K562 (cell line): Measurements from ENCODE around the gene NR3C1. TPM values are rescaled to one million over a fixed set of nuclear protein-coding genes. Genes with fewer than 3 reads are reported as not detected.

Experiments
- ATAC-seq: fragments of 200-7000 bp; cut with Tn5 transposase; 3 replicates; pipeline ENCODE4 v1.9.1; 2020; ENCODE audit warnings: moderate library complexity
- BruUV-seq: library from RNA; stranded (reverse); fragments of 400-500 nt; replicated peaks from 2 replicates; lab custom pipeline; 2021; lab: Mats Ljungman, UMichigan
- CTCF ChIA-PET: fragments of 300-600 bp; formaldehyde crosslinking; extraction: SDS; loops from one replicate; lab custom pipeline; 2021; ENCODE audit warnings: low intra/inter-chr PET ratio; lab: Yijun Ruan, JAX
- POLR2A ChIA-PET: fragments of 300-600, 350-650 bp; sonication (Branson Sonifier 250); formaldehyde crosslinking; extraction: SDS; loops from one replicate; lab custom pipeline; 2021; ENCODE audit warnings: antibody characterized with exemption, inconsistent platforms; lab: Yijun Ruan, JAX
- DNase-seq, 4 experiments: peaks; one replicate each; pipeline versions ENCODE4 v3.0.0 to v3.0.0-alpha.2; 2011 to 2018; ENCODE audit warnings: low spot score in 3 of 4, mixed read lengths in 3 of 4; ENCODE audit errors: extremely low read depth in 1 of 4
- FAIRE-seq: peaks from 2 replicates; lab custom pipeline; 2011; peaks lifted over from hg19 to GRCh38; lab: Jason Lieb, UNC
- H2AFZ ChIP-seq: 2 replicates; pipeline ENCODE4 v1.6.0; 2011; ENCODE audit warnings: low read depth, low read length, control low read depth, inconsistent platforms
- H3K27ac ChIP-seq: fragments of 200-600 bp; 3 replicates; pipeline ENCODE4 v1.8.0; 2011; ENCODE audit warnings: low read depth, mild to moderate bottlenecking, control low read depth, inconsistent platforms, low read length, moderate library complexity, mixed read lengths; ENCODE audit errors: extremely low read depth
- H3K27me3 ChIP-seq, 2 experiments: fragments of 300-600 bp in 1 of 2; 2 replicates in 1 of 2; 3 replicates in 1 of 2; pipeline versions ENCODE4 v1.6.0 to v1.8.0; 2011; ENCODE audit warnings: inconsistent platforms in 2 of 2, low read length in 2 of 2, mild to moderate bottlenecking in 1 of 2, mixed read lengths in 1 of 2, moderate library complexity in 1 of 2; ENCODE audit not compliant: control insufficient read depth in 2 of 2, insufficient read depth in 2 of 2
- H3K36me3 ChIP-seq: fragments of 300-600 bp; 3 replicates; pipeline ENCODE4 v1.8.0; 2011; ENCODE audit warnings: mild to moderate bottlenecking, low read length, inconsistent platforms; ENCODE audit not compliant: control insufficient read depth, insufficient read depth
- H3K4me1 ChIP-seq, 2 experiments: fragments of 200-600 bp in 1 of 2; replicated peaks in 1 of 2; 2 replicates in 1 of 2; 3 replicates in 1 of 2; pipeline versions ENCODE4 v1.5.1 to v1.8.0; 2011; ENCODE audit warnings: inconsistent platforms in 2 of 2, low read length in 2 of 2, mild to moderate bottlenecking in 1 of 2, mixed read lengths in 1 of 2, moderate library complexity in 1 of 2; ENCODE audit not compliant: control insufficient read depth in 2 of 2, insufficient read depth in 2 of 2
- H3K4me2 ChIP-seq: 2 replicates; pipeline ENCODE4 v1.6.1; 2011; ENCODE audit warnings: low read length, control low read depth, inconsistent platforms, mixed read lengths; ENCODE audit not compliant: insufficient read depth
- H3K4me3 ChIP-seq: fragments of 200-600 bp; sonication (generic), shearing (Covaris generic); 2 replicates; pipeline ENCODE4 v1.5.1; 2016; ENCODE audit warnings: control low read depth, inconsistent platforms
- H3K79me2 ChIP-seq: fragments of 200-600 bp; 3 replicates; pipeline ENCODE4 v1.8.0; 2011; ENCODE audit warnings: low read length, inconsistent platforms; ENCODE audit not compliant: control insufficient read depth, insufficient read depth
- H3K9ac ChIP-seq, 2 experiments: 2 replicates each; pipeline versions ENCODE4 v1.6.0 to v1.6.1; 2011; ENCODE audit warnings: low read depth in 2 of 2, low read length in 2 of 2, control low read depth in 1 of 2, inconsistent platforms in 1 of 2, mild to moderate bottlenecking in 1 of 2, mixed read lengths in 1 of 2; ENCODE audit not compliant: insufficient read depth in 1 of 2
- H3K9me1 ChIP-seq: one replicate; pipeline ENCODE4 v1.6.0; 2011; ENCODE audit warnings: inconsistent platforms, mild to moderate bottlenecking, low read length, moderate library complexity; ENCODE audit not compliant: control insufficient read depth, insufficient read depth
- H3K9me3 ChIP-seq: replicated peaks from 2 replicates; pipeline ENCODE4 v1.5.1; 2011; ENCODE audit warnings: low read depth, low read length, inconsistent platforms; ENCODE audit not compliant: control insufficient read depth, insufficient read depth
- H4K20me1 ChIP-seq: replicated peaks from 2 replicates; pipeline ENCODE4 v1.6.1; 2011; ENCODE audit warnings: low read length, inconsistent platforms, mixed read lengths; ENCODE audit not compliant: control insufficient read depth, insufficient read depth
- FOSL1 ChIP-seq: fragments of 200-800 bp; sonication (Bioruptor generic); conservative IDR thresholded peaks from 2 replicates; pipeline ENCODE4 v1.6.1; 2016; ENCODE audit warnings: missing genetic modification characterization, missing compliant biosample characterization
- FOXJ2 ChIP-seq: fragments of 200-800 bp; sonication (Bioruptor generic); IDR thresholded peaks from 2 replicates; pipeline ENCODE4 v1.6.1; 2016; ENCODE audit warnings: missing genetic modification characterization, missing compliant biosample characterization
- FOXK2 ChIP-seq, 2 experiments: fragments of 450-650 bp; IDR thresholded peaks in 1 of 2; conservative IDR thresholded peaks in 1 of 2; 2 replicates each; pipeline ENCODE4 v1.6.1; 2016; ENCODE audit warnings: low read depth in 2 of 2, mild to moderate bottlenecking in 1 of 2
- KAT7 ChIP-seq: sonication (generic); formaldehyde crosslinking; IDR thresholded peaks from 2 replicates; pipeline ENCODE4 v1.8.0; 2022; ENCODE audit warnings: missing genetic modification reagents, mild to moderate bottlenecking, borderline replicate concordance
- NFIC ChIP-seq: fragments of 450-650 bp; IDR thresholded peaks from 2 replicates; pipeline ENCODE4 v1.6.1; 2017; ENCODE audit warnings: mild to moderate bottlenecking, inconsistent platforms
- NFIX ChIP-seq: fragments of 250-450 bp; sonication (Bioruptor Pico); IDR thresholded peaks from 2 replicates; pipeline ENCODE4 v1.4.0; 2020; ENCODE audit warnings: low read depth, mild to moderate bottlenecking, moderate library complexity
- TEAD4 ChIP-seq, 2 experiments: sonication (generic) in 1 of 2; formaldehyde crosslinking in 1 of 2; IDR thresholded peaks; 2 replicates each; pipeline versions ENCODE4 v1.6.1 to v1.8.0; 2012 to 2022; ENCODE audit warnings: borderline replicate concordance in 1 of 2, inconsistent platforms in 1 of 2, low read length in 1 of 2, mild to moderate bottlenecking in 1 of 2, missing genetic modification reagents in 1 of 2
- ZNF431 ChIP-seq: sonication (generic); formaldehyde crosslinking; IDR thresholded peaks from 2 replicates; pipeline ENCODE4 v1.8.0; 2022; ENCODE audit warnings: mild to moderate bottlenecking, missing genetic modification reagents
- in situ Hi-C: fragments of 300-500 bp; cut with MboI; formaldehyde crosslinking; loops from 4 replicates; pipeline ENCODE4 v1.15.0; 2018; ENCODE audit warnings: inconsistent platforms, mixed read lengths
- intact Hi-C: fragments of 100-400 bp; cut with micrococcal nuclease; formaldehyde crosslinking; loops from 2 replicates; pipeline ENCODE4 v1.14.2; 2022
- polyA plus RNA-seq, 8 experiments: library from polyadenylated mRNA; depleted of rRNA in 4 of 8; stranded (reverse) in 5 of 8; unstranded in 3 of 8; fragments of >200 nt; fragmentation: Nextera tagmentation in 2 of 8; fragmentation: Illumina TruSeq in 1 of 8; extraction: Ambion mirVana in 2 of 8; extraction: Trizol in 1 of 8; gene quantifications; 2 replicates each; pipeline versions ENCODE4 v1.2.1 to v1.2.3, GENCODE V29; 2011 to 2014; ENCODE audit warnings: inconsistent platforms in 1 of 8, missing spikeins in 1 of 8
- total RNA-seq, 7 experiments: library from RNA; depleted of rRNA in 6 of 7; stranded (reverse); fragments of >200 nt in 6 of 7; fragmentation: Illumina TruSeq in 2 of 7; extraction: Trizol in 2 of 7; gene quantifications; 2 replicates each; pipeline versions ENCODE4 v1.2.1 to v1.2.3, GENCODE V29; 2011 to 2021; ENCODE audit warnings: low replicate concordance in 1 of 7

NR3C1 gene
- total and polyA plus RNA-seq, 9 of the 15 experiments (the other 6 are each of a cell fraction or from before 2014, with no cell fraction given): 8.2 to 36.0 (median 15.0) TPM

DNA sequence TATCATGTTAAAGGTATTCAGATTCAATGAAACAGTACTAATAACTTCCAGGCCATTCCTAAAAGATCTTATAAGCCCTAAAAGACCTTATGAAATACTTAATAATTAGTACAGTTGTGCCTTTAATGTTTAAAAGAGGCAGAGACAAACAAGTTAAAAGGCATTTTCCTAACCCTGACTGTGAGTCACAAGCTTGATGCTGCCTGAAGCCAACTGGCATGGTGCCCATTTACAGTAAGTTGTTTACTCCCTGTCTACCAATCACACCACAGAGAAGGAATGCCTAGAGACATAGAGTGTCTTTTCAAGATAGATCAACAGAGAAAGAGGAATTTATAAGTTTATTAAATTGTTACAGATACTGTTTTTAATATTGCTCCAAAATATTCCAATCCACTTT lies 47.8 kb downstream of the NR3C1 start:
- Histone ChIP-seq H3K27ac (no peak overlapping the region), H3K4me2 (no peak overlapping the region), H3K9me3 (no peaks in the 10 kb centered on the region), H3K9me1 (no peaks in the 10 kb centered on the region), H3K4me3 (no peak overlapping the region), H3K4me1 (peaks cover 0 to 4% of the 10 kb centered on the region in 2 experiments; a peak in 4 of 5 replicates), H3K36me3 (no peaks in the 10 kb centered on the region), H2AFZ (no peak overlapping the region), H3K9ac (no peak overlapping the region; a peak in 1 of 4 replicates), H3K79me2 (peaks cover 71% of the 10 kb centered on the region), H3K27me3 (no peaks in the 10 kb centered on the region), H4K20me1 (no peaks in the 10 kb centered on the region)
- CTCF ChIA-PET: no interaction called here
- peak in 3 of 4 experiments; percentile 21 to 56 (median 41) for DNase-seq
- in situ Hi-C loops: no loop called here
- TF ChIP-seq NFIX (CRISPR knock-in tag) (peak; percentile 47), KAT7 (CRISPR knock-in tag) (no peak), FOXK2 (conservative IDR thresholded peaks at IDR 0.05 in 1 of 2, IDR thresholded peaks at IDR 0.05 in 1 of 2; ENCODE audit: low read depth in 2 of 2) (peak; percentile 39 to 51; a peak in 2 of 4 replicates), ZNF431 (CRISPR knock-in tag) (no peak), TEAD4 (IDR thresholded peaks at IDR 0.05; ENCODE audit: low read length) (no peak), TEAD4 (CRISPR knock-in tag; IDR thresholded peaks at IDR 0.05; ENCODE audit: borderline replicate concordance) (no peak), NFIC (peak; percentile 97), FOSL1 (peak; percentile 57; the same call in 1 of the 2 replicates), FOXJ2 (peak; percentile 82)
- peak; percentile 58 for FAIRE-seq
- intact Hi-C loops: no loop called here
- peak; percentile 66 for ATAC-seq
- POLR2A ChIA-PET: interaction anchor here (1.8 kb wide), 1 partner anchor 11 kb away, joined by 4 read pairs; no protein-coding TSS in a partner anchor
- no TSS peak for BruUV-seq
